HepG2 (cell line): ENCODE data around the gene PLIN4. TPM values are rescaled to one million over a fixed set of nuclear protein-coding genes. Genes with fewer than 3 reads are reported as not detected.
A peak's percentile ranks its signal among the peaks of the same experiment; 100 is the strongest.

Source experiments
- ATAC-seq: fragments of 200-7000 bp; cut with Tn5 transposase; 3 replicates; pipeline ENCODE4 v1.9.1; 2020; ENCODE audit warnings: mild to moderate bottlenecking, moderate library complexity
- BruUV-seq: library from RNA; stranded (reverse); fragments of 400-500 nt; replicated peaks from 2 replicates; lab custom pipeline; 2021; lab: Mats Ljungman, UMichigan
- CTCF ChIA-PET: fragments of 300-600 bp; formaldehyde crosslinking; extraction: SDS; loops from one replicate; lab custom pipeline; 2021; ENCODE audit warnings: low total read pairs, inconsistent platforms, low intra/inter-chr PET ratio; lab: Yijun Ruan, JAX
- POLR2A ChIA-PET: fragments of 350-600 bp; sonication (Branson Sonifier 250); formaldehyde crosslinking; loops from one replicate; lab custom pipeline; 2020; ENCODE audit warnings: antibody characterized with exemption, inconsistent platforms; lab: Yijun Ruan, JAX
- DNase-seq: peaks from one replicate; pipeline ENCODE4 v3.0.0-alpha.2; 2015; ENCODE audit warnings: low spot score
- FAIRE-seq: peaks from 3 replicates; lab custom pipeline; 2011; peaks lifted over from hg19 to GRCh38; lab: Jason Lieb, UNC
- H2AFZ ChIP-seq: one replicate; pipeline ENCODE4 v1.6.1; 2011; ENCODE audit warnings: low read length, inconsistent platforms
- H3K27ac ChIP-seq: fragments of 300-600 bp; 3 replicates; pipeline ENCODE4 v1.8.0; 2011; ENCODE audit warnings: mixed run types, mild to moderate bottlenecking, mixed read lengths, low read length, inconsistent platforms; ENCODE audit not compliant: insufficient read depth; ENCODE audit errors: extremely low read length
- H3K27me3 ChIP-seq, 2 experiments: fragments of 200-600 bp in 1 of 2; 2 replicates in 1 of 2; 3 replicates in 1 of 2; pipeline versions ENCODE4 v1.6.0 to v1.8.0; 2011; ENCODE audit warnings: low read length in 2 of 2, mild to moderate bottlenecking in 2 of 2, moderate library complexity in 2 of 2, inconsistent platforms in 1 of 2; ENCODE audit not compliant: insufficient read depth in 2 of 2, control insufficient read depth in 1 of 2
- H3K36me3 ChIP-seq, 2 experiments: fragments of 200-600 bp in 1 of 2; replicated peaks in 1 of 2; 2 replicates in 1 of 2; 3 replicates in 1 of 2; pipeline versions ENCODE4 v1.5.1 to v1.8.0; 2011; ENCODE audit warnings: low read length in 2 of 2, inconsistent platforms in 1 of 2; ENCODE audit not compliant: insufficient read depth in 2 of 2, control insufficient read depth in 1 of 2
- H3K4me1 ChIP-seq: 2 replicates; pipeline ENCODE4 v1.5.1; 2012; ENCODE audit warnings: low read length, inconsistent platforms; ENCODE audit not compliant: insufficient read depth
- H3K4me2 ChIP-seq: 2 replicates; pipeline ENCODE4 v1.6.0; 2011; ENCODE audit warnings: low read depth, low read length, inconsistent platforms
- H3K4me3 ChIP-seq, 3 experiments: fragments of 200-600 bp in 1 of 3; sonication (generic), shearing (Covaris generic) in 1 of 3; replicated peaks in 1 of 3; 2 replicates each; pipeline ENCODE4 v1.5.1; 2011 to 2016; ENCODE audit warnings: low read length in 3 of 3, inconsistent platforms in 2 of 3, low read depth in 2 of 3, mild to moderate bottlenecking in 2 of 3, control low read depth in 1 of 3, mixed read lengths in 1 of 3; ENCODE audit not compliant: insufficient read depth in 1 of 3
- H3K79me2 ChIP-seq: one replicate; pipeline ENCODE4 v1.6.1; 2011; ENCODE audit warnings: low read length, inconsistent platforms; ENCODE audit not compliant: insufficient read depth
- H3K9ac ChIP-seq: 2 replicates; pipeline ENCODE4 v1.6.0; 2011; ENCODE audit warnings: mild to moderate bottlenecking, low read depth, low read length, inconsistent platforms; ENCODE audit not compliant: insufficient read depth
- H3K9me3 ChIP-seq: 2 replicates; pipeline ENCODE4 v1.5.1; 2012; ENCODE audit warnings: mild to moderate bottlenecking, low read length
- H4K20me1 ChIP-seq: 2 replicates; pipeline ENCODE4 v1.6.0; 2011; ENCODE audit warnings: inconsistent platforms, mild to moderate bottlenecking, low read length, moderate library complexity; ENCODE audit not compliant: insufficient read depth
- AGO2 ChIP-seq: fragments of 200-400 bp; formaldehyde crosslinking; optimal IDR thresholded peaks from 2 replicates; pipeline ENCODE3; 2017; ENCODE audit warnings: mild to moderate bottlenecking, low read depth, low read length, moderate library complexity
- ARID2 ChIP-seq: sonication (generic); formaldehyde crosslinking; IDR thresholded peaks from 2 replicates; pipeline ENCODE4 v1.8.1; 2022; ENCODE audit warnings: mild to moderate bottlenecking, missing genetic modification reagents, borderline replicate concordance
- NFE2L2 ChIP-seq: fragments of 150-350 bp; IDR thresholded peaks from 2 replicates; pipeline ENCODE4 v1.6.1; 2014; ENCODE audit warnings: low read length
- TBX3 ChIP-seq: fragments of 450-650 bp; IDR thresholded peaks from 2 replicates; pipeline ENCODE4 v1.6.1; 2017; ENCODE audit warnings: antibody characterized with exemption, mild to moderate bottlenecking, inconsistent platforms, borderline replicate concordance
- ZMYM3 ChIP-seq: sonication (generic); formaldehyde crosslinking; IDR thresholded peaks from 2 replicates; pipeline ENCODE4 v1.5.1; 2020; ENCODE audit warnings: mild to moderate bottlenecking, missing genetic modification reagents
- ZNF724P ChIP-seq: sonication (generic); formaldehyde crosslinking; IDR thresholded peaks from 2 replicates; pipeline ENCODE4 v1.8.0; 2022; ENCODE audit warnings: missing genetic modification reagents, borderline replicate concordance
- WGBS: methylation state at CpG from one replicate; pipeline ENCODE4 v1.1.6; 2017; ENCODE audit warnings: low lambda C conversion rate; 5-methylcytosine and 5-hydroxymethylcytosine counted together
- in situ Hi-C: cut with HindIII; loops from 2 replicates; pipeline ENCODE4 v1.10.0; 2017; ENCODE audit warnings: low pct_unique_long_range_greater_than_20kb; ENCODE audit not compliant: extremely low pct_ligation_motif_present
- intact Hi-C: fragments of 100-400 bp; cut with micrococcal nuclease; formaldehyde crosslinking; loops from one replicate; pipeline ENCODE4 v1.10.0; 2022; ENCODE audit not compliant: unreplicated experiment
- polyA plus RNA-seq, 8 experiments: library from polyadenylated mRNA; depleted of rRNA in 3 of 8; stranded (reverse) in 7 of 8; unstranded in 1 of 8; fragments of >200 nt; fragmentation: Illumina TruSeq in 4 of 8; extraction: Trizol in 4 of 8; gene quantifications; 2 replicates each; pipeline versions ENCODE4 v1.2.1 to v1.2.3, GENCODE V29; 2011 to 2016; ENCODE audit warnings: low read depth in 4 of 8, missing spikeins in 1 of 8, mixed read lengths in 1 of 8; ENCODE audit not compliant: insufficient read depth in 1 of 8
- total RNA-seq, 5 experiments: library from RNA; depleted of rRNA; stranded (reverse); fragments of >200 nt; fragmentation: Illumina TruSeq; extraction: Trizol; gene quantifications; 2 replicates each; pipeline ENCODE4 v1.2.3, GENCODE V29; 2016; ENCODE audit warnings: low read depth in 1 of 5

Gene PLIN4
- total and polyA plus RNA-seq, 2 of the 13 experiments (the other 11 are each of a cell fraction or from before 2014, with no cell fraction given), result 1.1 to 1.3 TPM

GRCh38 chr19:4505570-4506448 is 12.5 kb downstream of the PLIN4 start:
- Histone ChIP-seq H3K9me3 (no peaks in the 10 kb centered on the region), H3K4me1 (no peaks in the 10 kb centered on the region), H3K4me2 (no peak overlapping the region), H4K20me1 (no peaks in the 10 kb centered on the region), H2AFZ (no peak overlapping the region), H3K27me3 (no peaks in the 10 kb centered on the region), H3K9ac (no peak overlapping the region), H3K4me3 (no peak overlapping the region), H3K36me3 (peaks cover 4 to 12% of the 10 kb centered on the region in 2 experiments; a peak in 2 of 5 replicates), H3K27ac (no peak overlapping the region), H3K79me2 (no peaks in the 10 kb centered on the region)
- DNase-seq (no peak), FAIRE-seq (no peak), ATAC-seq (no peak)
- BruUV-seq, result no TSS peak
- 97% methylated on average over 32 of the region's 34 CpGs for WGBS
- TF ChIP-seq AGO2 (peak; percentile 83), ARID2 (CRISPR knock-in tag) (no peak), ZMYM3 (0 out of 2 replicates have a peak, but pooled peaks have one; percentile 40), ZNF724P (CRISPR knock-in tag) (no peak), NFE2L2 (no peak)
- intact Hi-C loops, result no loop called here
- POLR2A ChIA-PET, result no interaction called here
- CTCF ChIA-PET, result no interaction called here
- in situ Hi-C loops, result no loop called here

GRCh38 chr19:4504891-4505569 is 13.3 kb downstream of the PLIN4 start:
- H3K4me1 ChIP-seq, result no peaks in the 10 kb centered on the region
- DNase-seq (no peak), ATAC-seq (no peak), FAIRE-seq (no peak)
- intact Hi-C loops (no loop called here), in situ Hi-C loops (no loop called here)
- BruUV-seq, result no TSS peak
- H3K27ac ChIP-seq, result no peak overlapping the region
- peaks cover 4 to 15% of the 10 kb centered on the region in 2 experiments; a peak in 2 of 5 replicates for H3K36me3 ChIP-seq
- CTCF ChIA-PET, result no interaction called here
- H4K20me1 ChIP-seq, result no peaks in the 10 kb centered on the region
- POLR2A ChIA-PET, result no interaction called here
- no peak overlapping the region for H3K4me2 ChIP-seq
- no peaks in the 10 kb centered on the region for H3K27me3 ChIP-seq
- 92% methylated on average over 12 of the region's 15 CpGs for WGBS
- TF ChIP-seq ZMYM3 (0 out of 2 replicates have a peak, but pooled peaks have one; percentile 19), TBX3 (no peak)
- H3K9me3 ChIP-seq, result no peaks in the 10 kb centered on the region
- no peak overlapping the region for H3K9ac ChIP-seq
- no peak overlapping the region for H2AFZ ChIP-seq
- H3K4me3 ChIP-seq, result no peak overlapping the region
- no peaks in the 10 kb centered on the region for H3K79me2 ChIP-seq
